GM20000 (cell line): ENCODE measurements around the gene LRP10.

Source experiments
- DNase-seq: peaks from one replicate; pipeline ENCODE4 v3.0.0; 2012; ENCODE audit warnings: low spot score
- TF ChIP-seq, protein P1 (sequence below): IDR thresholded peaks from 2 replicates; pipeline ENCODE4 v1.5.1; 2012; ENCODE audit warnings: mild to moderate bottlenecking, control low read depth; ENCODE audit errors: extremely low read depth, missing control alignments

LRP10 gene

DNA sequence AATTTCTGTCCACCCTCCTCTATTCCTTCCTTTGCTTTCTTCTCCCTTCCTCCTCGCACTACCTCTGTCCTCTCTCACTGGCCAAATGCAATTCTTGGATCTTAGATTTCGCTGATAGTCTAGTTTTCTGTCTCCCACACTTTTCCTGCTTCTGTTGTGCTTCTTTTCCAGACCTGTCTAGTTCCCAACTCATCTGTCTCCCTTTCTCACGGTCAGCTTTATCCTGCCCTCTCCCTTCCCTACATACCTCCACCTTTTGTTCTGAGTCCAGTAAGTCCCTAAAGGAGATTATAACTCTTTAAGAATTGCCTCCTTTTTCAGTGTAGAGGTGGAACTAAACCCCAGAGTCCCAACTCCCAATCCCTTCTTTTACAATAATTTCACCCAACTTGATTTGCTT, 36.0 kb upstream of the LRP10 start:
- DNase-seq = no peak
- TF ChIP-seq, protein P1, sequence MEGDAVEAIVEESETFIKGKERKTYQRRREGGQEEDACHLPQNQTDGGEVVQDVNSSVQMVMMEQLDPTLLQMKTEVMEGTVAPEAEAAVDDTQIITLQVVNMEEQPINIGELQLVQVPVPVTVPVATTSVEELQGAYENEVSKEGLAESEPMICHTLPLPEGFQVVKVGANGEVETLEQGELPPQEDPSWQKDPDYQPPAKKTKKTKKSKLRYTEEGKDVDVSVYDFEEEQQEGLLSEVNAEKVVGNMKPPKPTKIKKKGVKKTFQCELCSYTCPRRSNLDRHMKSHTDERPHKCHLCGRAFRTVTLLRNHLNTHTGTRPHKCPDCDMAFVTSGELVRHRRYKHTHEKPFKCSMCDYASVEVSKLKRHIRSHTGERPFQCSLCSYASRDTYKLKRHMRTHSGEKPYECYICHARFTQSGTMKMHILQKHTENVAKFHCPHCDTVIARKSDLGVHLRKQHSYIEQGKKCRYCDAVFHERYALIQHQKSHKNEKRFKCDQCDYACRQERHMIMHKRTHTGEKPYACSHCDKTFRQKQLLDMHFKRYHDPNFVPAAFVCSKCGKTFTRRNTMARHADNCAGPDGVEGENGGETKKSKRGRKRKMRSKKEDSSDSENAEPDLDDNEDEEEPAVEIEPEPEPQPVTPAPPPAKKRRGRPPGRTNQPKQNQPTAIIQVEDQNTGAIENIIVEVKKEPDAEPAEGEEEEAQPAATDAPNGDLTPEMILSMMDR = no peak

DNA sequence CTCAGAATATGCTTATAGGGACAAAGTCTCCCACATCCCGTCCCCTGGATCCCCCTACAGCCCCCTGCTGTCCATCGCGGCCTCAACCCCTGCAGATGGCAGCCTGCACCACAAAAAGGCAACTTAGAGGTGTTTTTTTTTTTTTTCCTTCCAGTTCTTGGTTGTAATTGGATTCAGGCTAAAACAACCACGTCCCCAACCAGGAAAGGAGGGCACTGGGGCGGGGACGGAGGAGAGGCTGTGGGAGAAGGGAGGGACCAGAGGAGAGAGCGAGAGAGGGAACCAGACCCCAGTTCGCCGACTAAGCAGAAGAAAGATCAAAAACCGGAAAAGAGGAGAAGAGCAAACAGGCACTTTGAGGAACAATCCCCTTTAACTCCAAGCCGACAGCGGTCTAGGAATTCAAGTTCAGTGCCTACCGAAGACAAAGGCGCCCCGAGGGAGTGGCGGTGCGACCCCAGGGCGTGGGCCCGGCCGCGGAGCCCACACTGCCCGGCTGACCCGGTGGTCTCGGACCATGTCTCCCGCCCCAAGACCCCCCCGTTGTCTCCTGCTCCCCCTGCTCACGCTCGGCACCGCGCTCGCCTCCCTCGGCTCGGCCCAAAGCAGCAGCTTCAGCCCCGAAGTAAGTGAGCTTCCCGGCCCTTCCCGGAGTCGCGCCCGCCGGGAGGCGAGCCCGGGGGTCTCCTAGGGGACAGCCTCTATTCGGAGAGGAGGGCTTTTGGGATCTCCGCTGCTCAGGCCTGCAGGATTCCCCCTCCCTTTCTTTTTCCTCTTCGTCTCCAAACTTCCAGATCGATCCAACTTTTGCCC, 35.0 kb upstream of the LRP10 start, which contains the start of gene MMP14:
TSS of gene MMP14 (plus strand) at position 285 of the 813 bp plus-strand sequence. CDS start at position 518, 233 bp downstream.
- TF ChIP-seq, protein P1 = no peak
- DNase-seq = no peak

DNA sequence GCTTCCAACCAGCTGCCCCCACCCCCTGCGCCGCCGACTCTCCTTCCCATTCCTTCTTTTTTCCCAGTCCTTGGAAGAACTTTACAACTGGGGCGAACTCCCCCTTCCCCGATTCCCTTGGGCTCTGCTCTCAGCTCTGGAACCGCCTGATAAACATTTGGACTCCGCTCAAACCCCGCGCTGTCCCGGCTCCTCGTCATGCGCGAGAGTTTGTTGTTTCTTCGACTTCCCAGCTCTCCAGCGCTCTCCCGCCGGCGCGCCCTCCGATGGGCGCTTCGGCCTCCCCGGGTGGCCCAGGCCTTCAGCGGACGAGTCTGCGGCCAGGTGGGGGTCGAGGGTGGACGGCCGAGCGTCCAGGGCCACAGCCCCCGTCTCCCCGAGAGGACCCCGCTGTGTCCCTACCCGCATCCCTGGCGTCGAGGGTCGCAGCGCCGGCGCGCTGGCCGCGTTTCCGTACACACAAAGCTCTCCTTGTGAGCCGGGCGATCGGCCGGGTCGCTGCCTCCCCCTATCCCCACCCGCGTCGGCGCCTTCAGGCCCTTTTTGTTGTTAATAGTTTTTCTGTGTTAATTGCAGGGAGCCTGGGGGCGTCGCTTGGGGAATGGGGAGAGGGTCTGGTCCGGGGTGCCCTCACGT, 34.3 kb upstream of the LRP10 start:
- TF ChIP-seq, protein P1 = no peak
- DNase-seq = no peak

DNA sequence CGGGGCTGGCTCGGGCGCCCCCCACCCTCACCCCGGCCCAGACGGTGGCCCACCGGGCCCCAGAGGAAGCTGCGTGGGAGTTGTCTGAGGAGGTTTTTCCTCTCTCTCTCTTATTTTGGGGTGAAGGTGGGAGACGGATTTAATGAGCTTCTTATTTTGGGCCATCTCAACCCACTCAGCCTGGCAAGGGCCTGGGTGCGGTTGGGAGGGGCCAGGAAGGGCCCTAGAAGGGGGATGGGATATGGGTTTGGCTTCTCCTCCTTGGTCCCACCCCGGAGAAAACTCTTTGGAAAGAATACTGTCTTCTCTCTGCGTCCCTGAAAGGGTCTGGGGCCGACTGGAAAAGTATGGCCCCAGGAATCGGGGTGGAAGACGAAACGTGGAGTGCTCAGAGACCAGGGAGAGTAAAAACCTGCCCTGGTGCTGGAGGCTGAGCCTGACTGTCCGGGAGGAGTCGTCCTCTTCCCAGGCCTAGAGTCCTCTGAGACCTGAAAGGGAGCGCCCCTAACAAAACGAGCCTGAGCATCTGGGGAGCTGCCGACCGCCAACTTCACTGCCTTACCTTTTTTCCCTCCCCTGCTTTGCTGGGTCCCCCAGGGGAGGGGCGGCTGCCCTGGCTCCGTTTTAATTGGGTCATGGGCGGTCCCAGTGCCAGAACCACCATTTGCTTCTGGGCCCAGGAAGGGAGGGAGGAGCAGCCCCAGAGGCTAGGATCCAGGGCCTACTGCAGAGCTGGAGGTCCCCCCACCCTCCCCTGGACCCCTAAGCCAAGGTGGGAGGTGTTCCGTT, 33.6 kb upstream of the LRP10 start:
- no peak for DNase-seq
- TF ChIP-seq, protein P1 = no peak

DNA sequence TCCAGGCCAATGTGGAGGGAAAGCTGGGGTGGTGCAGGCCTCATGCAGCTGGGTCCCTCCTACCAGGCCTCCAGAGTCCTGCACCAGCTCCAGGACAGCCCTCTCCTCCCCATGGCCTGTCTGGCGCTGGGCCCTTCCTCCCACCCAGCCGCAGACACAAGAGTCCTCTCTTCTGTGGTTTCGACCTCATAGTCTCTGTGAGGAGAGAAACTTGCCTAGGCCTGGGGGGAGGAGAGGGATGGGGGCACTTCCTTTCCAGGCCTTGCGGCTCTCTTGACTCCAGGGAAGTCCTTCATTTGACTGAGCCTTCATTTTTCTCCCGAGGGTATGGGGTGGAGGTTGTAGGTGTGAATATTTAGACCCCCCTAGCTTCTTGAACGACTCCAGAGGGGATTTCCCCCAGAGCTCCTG, 32.9 kb upstream of the LRP10 start:
- DNase-seq = peak; percentile 68
- TF ChIP-seq, protein P1 = no peak

DNA sequence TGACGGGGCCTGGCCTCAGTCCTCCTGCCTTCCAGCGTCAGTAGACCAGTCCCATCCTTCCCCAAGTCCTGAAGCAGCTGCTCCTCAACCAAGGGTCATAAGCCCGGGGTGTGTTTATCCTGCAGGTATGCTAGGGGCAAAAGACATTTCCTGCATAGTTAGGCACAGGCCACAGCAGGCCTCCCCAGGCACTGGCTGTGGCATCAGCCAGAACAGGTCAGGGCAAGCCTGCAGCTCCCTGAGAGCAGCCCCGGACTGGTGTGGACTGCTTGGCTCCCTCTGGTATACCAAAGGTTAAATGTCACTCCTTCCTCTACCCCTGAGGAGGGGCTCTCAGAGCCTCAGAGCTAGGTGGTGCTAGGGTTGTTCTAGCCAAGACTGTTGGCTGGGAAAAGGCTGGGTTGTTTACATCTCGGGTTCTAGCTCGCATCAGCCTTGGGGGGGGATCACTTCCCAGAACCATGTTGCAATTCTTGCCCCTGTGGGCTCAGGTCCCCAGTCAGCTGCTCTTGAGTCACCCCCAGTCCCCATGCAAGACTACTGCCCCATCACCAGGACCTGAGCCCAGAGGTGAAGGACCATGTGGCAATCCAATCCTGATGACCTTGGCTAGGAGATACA, 32.3 kb upstream of the LRP10 start:
- TF ChIP-seq, protein P1 = no peak
- DNase-seq = no peak
